ENCODE results near the gene GHITM. TPM values are rescaled to one million over a fixed set of nuclear protein-coding genes. Genes with fewer than 3 reads are reported as not detected.

Gene GHITM
- total RNA-seq, 4 donors from 2014 or later, result 145 to 161 (median 154) TPM

DNA sequence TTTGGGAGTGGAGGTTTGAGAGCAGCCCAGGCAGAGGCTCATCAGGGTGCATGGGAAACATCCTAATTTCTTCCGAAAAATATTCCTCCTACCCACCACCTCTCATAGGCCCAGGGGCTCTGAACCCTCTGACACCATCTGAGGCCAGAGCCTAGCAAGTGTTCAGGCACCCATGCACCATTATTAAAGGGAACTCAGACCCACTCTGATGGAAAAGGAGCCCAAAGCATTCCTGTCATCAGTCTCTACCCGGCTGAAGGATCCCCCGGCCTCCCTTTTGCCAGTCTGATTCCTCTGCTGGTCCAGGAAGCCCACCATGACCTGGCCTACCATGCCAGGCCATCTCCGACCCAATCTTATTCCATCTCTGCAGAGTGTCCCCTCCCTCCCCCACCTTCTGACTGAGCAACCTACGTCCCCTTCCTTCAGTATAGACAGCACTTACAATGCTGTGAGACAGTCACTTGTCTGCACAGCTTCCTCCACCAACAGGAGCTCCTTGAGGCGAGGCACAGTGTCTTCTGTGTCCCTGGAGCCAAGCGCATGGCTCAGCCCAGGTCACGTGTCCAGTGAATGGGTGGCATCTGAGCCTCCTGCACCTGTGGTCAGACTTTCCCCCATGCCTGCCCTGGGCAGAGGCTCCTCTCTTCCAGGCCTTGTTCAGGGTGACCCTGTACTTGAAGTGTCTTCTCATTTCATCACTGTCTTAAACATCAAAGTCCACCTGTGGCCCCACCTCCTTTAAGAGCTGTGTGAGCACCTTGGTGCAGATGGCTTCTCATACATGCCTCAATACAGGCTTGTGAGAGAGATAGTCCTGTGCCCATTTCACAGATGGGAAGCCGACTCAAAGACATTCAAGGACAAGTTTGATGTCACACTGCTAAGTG lies 33.4 kb downstream of the GHITM start:
- H3K4me3 ChIP-seq, result no peak overlapping the region
- no peaks in the 10 kb centered on the region for H3K9me3 ChIP-seq
- no peaks in the 10 kb centered on the region for H3K4me1 ChIP-seq
- no peaks in the 10 kb centered on the region for H3K27me3 ChIP-seq
- no peaks in the 10 kb centered on the region for H3K36me3 ChIP-seq
- TF ChIP-seq EP300 (IDR thresholded peaks at IDR 0.05) (no peak), POLR2A (IDR thresholded peaks at IDR 0.05; ENCODE audit: low read depth) (no peak), POLR2AphosphoS5 (IDR thresholded peaks at IDR 0.05) (no peak)
- TF ChIP-seq, protein P1, sequence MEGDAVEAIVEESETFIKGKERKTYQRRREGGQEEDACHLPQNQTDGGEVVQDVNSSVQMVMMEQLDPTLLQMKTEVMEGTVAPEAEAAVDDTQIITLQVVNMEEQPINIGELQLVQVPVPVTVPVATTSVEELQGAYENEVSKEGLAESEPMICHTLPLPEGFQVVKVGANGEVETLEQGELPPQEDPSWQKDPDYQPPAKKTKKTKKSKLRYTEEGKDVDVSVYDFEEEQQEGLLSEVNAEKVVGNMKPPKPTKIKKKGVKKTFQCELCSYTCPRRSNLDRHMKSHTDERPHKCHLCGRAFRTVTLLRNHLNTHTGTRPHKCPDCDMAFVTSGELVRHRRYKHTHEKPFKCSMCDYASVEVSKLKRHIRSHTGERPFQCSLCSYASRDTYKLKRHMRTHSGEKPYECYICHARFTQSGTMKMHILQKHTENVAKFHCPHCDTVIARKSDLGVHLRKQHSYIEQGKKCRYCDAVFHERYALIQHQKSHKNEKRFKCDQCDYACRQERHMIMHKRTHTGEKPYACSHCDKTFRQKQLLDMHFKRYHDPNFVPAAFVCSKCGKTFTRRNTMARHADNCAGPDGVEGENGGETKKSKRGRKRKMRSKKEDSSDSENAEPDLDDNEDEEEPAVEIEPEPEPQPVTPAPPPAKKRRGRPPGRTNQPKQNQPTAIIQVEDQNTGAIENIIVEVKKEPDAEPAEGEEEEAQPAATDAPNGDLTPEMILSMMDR (IDR thresholded peaks at IDR 0.05), result no peak
- H3K27ac ChIP-seq (replicated peaks in 1 of 4), result no peak overlapping the region
- 81% methylated on average over 9 of the region's 9 CpGs for WGBS
- DNase-seq (ENCODE audit: extremely low spot score), result peak; percentile 91
- intact Hi-C loops (cut with DNase I), result no loop called here

- Histone ChIP-seq H3K4me1 (no peaks in the 10 kb centered on the region), H3K27me3 (no peaks in the 10 kb centered on the region), H3K9me3 (no peaks in the 10 kb centered on the region), H3K27ac (replicated peaks in 1 of 4) (no peak within 1 kb of the TSS), H3K36me3 (no peaks in the 10 kb centered on the region), H3K4me3 (no peak within 1 kb of the TSS)
- TF ChIP-seq EP300 (IDR thresholded peaks at IDR 0.05), result no peak
- no peak for TF ChIP-seq POLR2A (IDR thresholded peaks at IDR 0.05; ENCODE audit: low read depth)
- TF ChIP-seq POLR2AphosphoS5 (IDR thresholded peaks at IDR 0.05), result no peak
- TF ChIP-seq, protein P1 (IDR thresholded peaks at IDR 0.05), result no peak
- DNase-seq (ENCODE audit: extremely low spot score), result peak; percentile 57
- intact Hi-C loops (cut with DNase I), result no loop called here
- 75% methylated on average over 2 of the region's 2 CpGs for WGBS
Measured at GRCh38 chr10:84173501-84173929, 34.2 kb downstream of the GHITM start, which contains the start of gene GPR15LG. GPR15LG (plus strand) TSS chr10:84173801; CDS start chr10:84173852, 51 bp downstream.

DNA sequence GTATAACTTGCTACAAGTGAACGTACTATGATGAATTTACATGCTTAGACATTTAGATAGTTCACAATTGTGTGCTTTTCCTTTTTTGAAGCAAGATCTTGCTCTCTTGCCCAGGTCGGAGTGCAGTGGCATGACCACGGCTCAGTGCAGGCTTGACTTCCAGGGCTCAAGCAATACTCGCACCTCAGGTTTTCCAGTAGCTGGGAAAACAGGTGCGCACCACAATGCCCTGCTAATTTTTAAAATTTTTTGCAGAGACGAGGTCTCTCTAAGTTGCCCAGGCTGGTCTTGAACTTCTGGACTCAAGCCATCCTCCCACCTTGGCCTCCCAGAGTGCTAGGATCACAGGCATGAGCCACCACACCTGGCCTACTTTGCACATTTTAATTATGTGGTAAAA lies 36.1 kb downstream of the GHITM start:
- H3K4me3 ChIP-seq, result no peak overlapping the region
- no peaks in the 10 kb centered on the region for H3K9me3 ChIP-seq
- H3K27ac ChIP-seq (replicated peaks in 1 of 4), result no peak overlapping the region
- no peak for TF ChIP-seq POLR2AphosphoS5 (IDR thresholded peaks at IDR 0.05)
- TF ChIP-seq EP300 (IDR thresholded peaks at IDR 0.05), result no peak
- TF ChIP-seq POLR2A (IDR thresholded peaks at IDR 0.05; ENCODE audit: low read depth), result no peak
- TF ChIP-seq, protein P1 (IDR thresholded peaks at IDR 0.05), result no peak
- no peaks in the 10 kb centered on the region for H3K4me1 ChIP-seq
- peak; percentile 90 for DNase-seq (ENCODE audit: extremely low spot score)
- no peaks in the 10 kb centered on the region for H3K27me3 ChIP-seq
- 86% methylated on average over 6 of the region's 6 CpGs for WGBS
- intact Hi-C loops (cut with DNase I), result no loop called here
- H3K36me3 ChIP-seq, result no peaks in the 10 kb centered on the region

DNA sequence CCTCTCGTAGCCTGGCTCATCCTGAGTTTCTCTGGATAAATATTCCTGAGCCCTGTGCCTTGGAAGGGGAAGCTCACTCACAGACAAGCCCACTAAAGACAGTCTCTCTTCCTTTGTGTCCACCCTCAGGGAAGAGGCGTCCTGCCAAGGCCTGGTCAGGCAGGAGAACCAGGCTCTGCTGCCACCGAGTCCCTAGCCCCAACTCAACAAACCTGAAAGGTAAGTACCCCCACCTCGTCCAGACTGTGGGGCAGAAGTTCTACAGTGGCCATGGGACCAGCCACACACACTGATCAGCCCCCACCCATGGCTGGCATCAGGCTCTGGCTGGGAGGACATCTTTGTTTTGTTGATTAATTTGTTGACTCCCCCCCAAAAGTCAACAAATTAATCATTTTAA lies 37.0 kb downstream of the GHITM start:
- intact Hi-C loops (cut with DNase I), result no loop called here
- 92% methylated on average over 3 of the region's 4 CpGs for WGBS

More for the DNA sequence above, 37.0 kb downstream of the GHITM start:
- Histone ChIP-seq H3K36me3 (no peaks in the 10 kb centered on the region), H3K4me3 (no peak overlapping the region), H3K27me3 (no peaks in the 10 kb centered on the region), H3K9me3 (no peaks in the 10 kb centered on the region), H3K27ac (replicated peaks in 1 of 4) (no peak overlapping the region), H3K4me1 (no peaks in the 10 kb centered on the region)
- DNase-seq (ENCODE audit: extremely low spot score), result no peak
- no peak for TF ChIP-seq EP300 (IDR thresholded peaks at IDR 0.05)
- TF ChIP-seq, protein P1 (IDR thresholded peaks at IDR 0.05), result no peak
- no peak for TF ChIP-seq POLR2A (IDR thresholded peaks at IDR 0.05; ENCODE audit: low read depth)
- TF ChIP-seq POLR2AphosphoS5 (IDR thresholded peaks at IDR 0.05), result no peak

Data from esophagus muscularis mucosa (tissue), 4 donors.